H1 (cell line): ENCODE data around the gene NSUN6. TPM values are rescaled to one million over a fixed set of nuclear protein-coding genes. Genes with fewer than 3 reads are reported as not detected.
A peak's percentile ranks its signal among the peaks of the same experiment; 100 is the strongest.

Experiments
- CTCF ChIA-PET: fragments of 300-600 bp; sonication (Branson Sonifier 250); formaldehyde crosslinking; loops from one replicate; lab custom pipeline; 2021; ENCODE audit not compliant: partially characterized antibody; lab: Charles Lee
- POLR2A ChIA-PET: fragments of 300-600 bp; sonication (Branson Sonifier 250); formaldehyde crosslinking; loops from one replicate; lab custom pipeline; 2021; ENCODE audit warnings: inconsistent platforms; ENCODE audit not compliant: partially characterized antibody; lab: Charles Lee
- DNase-seq, 2 experiments: peaks; one replicate each; pipeline versions ENCODE4 v3.0.0 to v3.0.0-alpha.2; 2010 to 2022; ENCODE audit warnings: low spot score in 2 of 2, low read depth in 1 of 2, mixed read lengths in 1 of 2
- FAIRE-seq: peaks from 2 replicates; lab custom pipeline; 2011; peaks lifted over from hg19 to GRCh38; lab: Jason Lieb, UNC
- H2AFZ ChIP-seq: 2 replicates; pipeline ENCODE4 v1.8.1; 2012; ENCODE audit warnings: low read length, inconsistent platforms
- H2AK5ac ChIP-seq: 2 replicates; pipeline ENCODE4 v1.6.1; 2013; ENCODE audit warnings: low read depth, low read length
- H2BK120ac ChIP-seq: replicated peaks from 2 replicates; pipeline ENCODE3; 2013; ENCODE audit warnings: low read depth, low read length, inconsistent platforms
- H2BK12ac ChIP-seq: 2 replicates; pipeline ENCODE4 v1.6.1; 2013; ENCODE audit warnings: low read depth, low read length
- H2BK15ac ChIP-seq: 2 replicates; pipeline ENCODE4 v1.6.1; 2013; ENCODE audit warnings: low read length
- H2BK20ac ChIP-seq: 2 replicates; pipeline ENCODE4 v1.6.1; 2013; ENCODE audit warnings: low read length
- H2BK5ac ChIP-seq: 2 replicates; pipeline ENCODE4 v1.6.1; 2013; ENCODE audit warnings: low read depth, low read length
- H3K14ac ChIP-seq: 2 replicates; pipeline ENCODE4 v1.6.1; 2013; ENCODE audit warnings: inconsistent platforms; ENCODE audit not compliant: insufficient read length
- H3K18ac ChIP-seq: 2 replicates; pipeline ENCODE4 v1.6.1; 2013; ENCODE audit warnings: low read length; ENCODE audit errors: extremely low read depth
- H3K23ac ChIP-seq: 2 replicates; pipeline ENCODE4 v1.6.1; 2013; ENCODE audit warnings: inconsistent platforms; ENCODE audit not compliant: insufficient read length
- H3K23me2 ChIP-seq: 2 replicates; pipeline ENCODE4 v1.6.1; 2013; ENCODE audit warnings: low read depth, low read length
- H3K27ac ChIP-seq: 2 replicates; pipeline ENCODE4 v1.6.1; 2011; ENCODE audit warnings: low read depth, low read length, inconsistent platforms
- H3K27me3 ChIP-seq, 4 experiments: replicated peaks in 1 of 4; 1 replicate in 1 of 4; 2 replicates in 3 of 4; pipeline versions ENCODE4 v1.6.1 to v1.8.1; 2011 to 2013; ENCODE audit warnings: low read length in 3 of 4, mild to moderate bottlenecking in 3 of 4, inconsistent platforms in 2 of 4, mixed read lengths in 2 of 4, moderate library complexity in 1 of 4; ENCODE audit not compliant: control insufficient read depth in 3 of 4, insufficient read depth in 3 of 4; ENCODE audit errors: extremely low read depth in 1 of 4
- H3K36me3 ChIP-seq, 4 experiments: 2 replicates each; pipeline versions ENCODE4 v1.6.1 to v1.8.1; 2011 to 2013; ENCODE audit warnings: mild to moderate bottlenecking in 4 of 4, low read length in 3 of 4, moderate library complexity in 2 of 4, control low read depth in 1 of 4, inconsistent platforms in 1 of 4; ENCODE audit not compliant: insufficient read depth in 4 of 4, control insufficient read depth in 2 of 4
- H3K4ac ChIP-seq: replicated peaks from 2 replicates; pipeline ENCODE3; 2013; ENCODE audit warnings: low read length, low read depth, mixed read lengths, inconsistent platforms; ENCODE audit not compliant: insufficient read length
- H3K4me1 ChIP-seq, 4 experiments: replicated peaks in 1 of 4; 1 replicate in 1 of 4; 2 replicates in 3 of 4; pipeline versions ENCODE4 v1.6.1 to v1.8.1; 2011 to 2013; ENCODE audit warnings: low read length in 3 of 4, inconsistent platforms in 2 of 4, mixed read lengths in 1 of 4; ENCODE audit not compliant: insufficient read depth in 4 of 4, control insufficient read depth in 3 of 4
- H3K4me2 ChIP-seq, 2 experiments: 2 replicates each; pipeline versions ENCODE4 v1.6.1 to v1.8.1; 2011 to 2013; ENCODE audit warnings: low read depth in 2 of 2, low read length in 2 of 2, control low read depth in 1 of 2, inconsistent platforms in 1 of 2, mild to moderate bottlenecking in 1 of 2; ENCODE audit not compliant: insufficient read depth in 1 of 2
- H3K4me3 ChIP-seq, 4 experiments: fragments of 200-600, 300-600 bp in 1 of 4; sonication (generic), shearing (Covaris generic), sonication (Bioruptor Twin) in 1 of 4; 2 replicates each; pipeline versions ENCODE4 v1.5.1 to v1.8.1; 2011 to 2016; ENCODE audit warnings: low read length in 4 of 4, low read depth in 3 of 4, control low read depth in 2 of 4, inconsistent platforms in 2 of 4, mild to moderate bottlenecking in 2 of 4, mixed read lengths in 1 of 4, moderate library complexity in 1 of 4; ENCODE audit not compliant: insufficient read depth in 2 of 4; ENCODE audit errors: extremely low read depth in 1 of 4
- H3K56ac ChIP-seq: replicated peaks from 2 replicates; pipeline ENCODE3; 2013; ENCODE audit warnings: low read depth, mild to moderate bottlenecking, mixed read lengths, low read length, inconsistent platforms; ENCODE audit not compliant: insufficient read length
- H3K79me1 ChIP-seq: 2 replicates; pipeline ENCODE4 v1.6.1; 2013; ENCODE audit warnings: low read depth, low read length, control low read depth
- H3K79me2 ChIP-seq, 2 experiments: 2 replicates each; pipeline versions ENCODE4 v1.6.1 to v1.8.1; 2012 to 2013; ENCODE audit warnings: low read length in 2 of 2, mild to moderate bottlenecking in 2 of 2, inconsistent platforms in 1 of 2; ENCODE audit not compliant: insufficient read depth in 2 of 2, control insufficient read depth in 1 of 2
- H3K9ac ChIP-seq, 4 experiments: replicated peaks in 1 of 4; 1 replicate in 1 of 4; 2 replicates in 3 of 4; pipeline versions ENCODE4 v1.6.1 to v1.8.1; 2011 to 2013; ENCODE audit warnings: low read depth in 3 of 4, low read length in 3 of 4, control low read depth in 2 of 4, mild to moderate bottlenecking in 2 of 4, moderate library complexity in 2 of 4, inconsistent platforms in 1 of 4; ENCODE audit errors: extremely low read depth in 1 of 4
- H3K9me3 ChIP-seq, 2 experiments: 2 replicates each; pipeline versions ENCODE4 v1.6.1 to v1.8.1; 2012 to 2013; ENCODE audit warnings: mild to moderate bottlenecking in 2 of 2, moderate library complexity in 2 of 2, control low read depth in 1 of 2, inconsistent platforms in 1 of 2, low read depth in 1 of 2, low read length in 1 of 2, mixed read lengths in 1 of 2; ENCODE audit not compliant: insufficient read depth in 2 of 2
- H4K20me1 ChIP-seq, 2 experiments: replicated peaks in 1 of 2; 2 replicates each; pipeline versions ENCODE3 to v1.8.1; 2011 to 2013; ENCODE audit warnings: inconsistent platforms in 2 of 2, low read length in 2 of 2, mild to moderate bottlenecking in 1 of 2; ENCODE audit not compliant: insufficient read depth in 2 of 2, control insufficient read depth in 1 of 2
- H4K5ac ChIP-seq: 2 replicates; pipeline ENCODE4 v1.6.1; 2013; ENCODE audit warnings: low read length, low read depth, mixed read lengths, inconsistent platforms; ENCODE audit not compliant: insufficient read length
- H4K8ac ChIP-seq: 2 replicates; pipeline ENCODE4 v1.8.0; 2013; ENCODE audit warnings: mild to moderate bottlenecking, moderate library complexity, low read length, inconsistent platforms; ENCODE audit not compliant: insufficient read depth; ENCODE audit errors: extremely low read depth
- H4K91ac ChIP-seq: replicated peaks from 2 replicates; pipeline ENCODE3; 2013; ENCODE audit warnings: low read length, mixed read lengths, inconsistent platforms; ENCODE audit not compliant: insufficient read length
- CHD2 ChIP-seq: IDR thresholded peaks from 2 replicates; pipeline ENCODE4 v1.6.1; 2012; ENCODE audit warnings: low read length, improper control_type of control experiment
- KDM1A ChIP-seq: fragments of 200-600, 300-600 bp; sonication (generic); IDR thresholded peaks from 2 replicates; pipeline ENCODE4 v1.7.1; 2016; ENCODE audit warnings: mild to moderate bottlenecking, low read length, borderline replicate concordance
- SIX5 ChIP-seq: IDR thresholded peaks from 2 replicates; pipeline ENCODE4 v1.6.1; 2011; ENCODE audit warnings: mild to moderate bottlenecking, low read depth, low read length
- WGBS, 2 experiments: shearing (Covaris generic) in 1 of 2; methylation state at CpG; one replicate each; pipeline versions ENCODE4 v1.1.6 to v1.1.7; 2013 to 2015; ENCODE audit warnings: low lambda C conversion rate in 2 of 2, mixed read lengths in 2 of 2, inconsistent platforms in 1 of 2, low coverage in 1 of 2, missing lambda C conversion rate in 1 of 2; ENCODE audit not compliant: insufficient replicate concordance in 2 of 2, insufficient coverage in 1 of 2, insufficient read length in 1 of 2; ENCODE audit errors: extremely low coverage in 1 of 2, missing lambda C conversion rate in 1 of 2; 5-methylcytosine and 5-hydroxymethylcytosine counted together
- polyA plus RNA-seq, 7 experiments: library from polyadenylated mRNA; depleted of rRNA in 3 of 7; stranded (reverse) in 5 of 7; unstranded in 2 of 7; fragments of >200 nt in 5 of 7; fragments of 200-250 nt in 2 of 7; gene quantifications; 1 replicate in 5 of 7; 2 replicates in 1 of 7; 4 replicates in 1 of 7; pipeline versions ENCODE4 v1.2.1 to v1.2.3, GENCODE V29; 2011 to 2013; ENCODE audit warnings: missing spikeins in 2 of 7, mixed read lengths in 2 of 7
- total RNA-seq: library from RNA; stranded (reverse); fragmentation: NEBNext Ultra II Directional; extraction: Animal tissue kit (Norgen Biotek cat#: 25700); gene quantifications from 2 replicates; pipeline ENCODE4 v1.2.1, GENCODE V29; 2021

NSUN6 gene
- total and polyA plus RNA-seq, 2 of the 8 experiments (the other 6 are each of a cell fraction or from before 2014, with no cell fraction given): 5.9 to 14.4 TPM

DNA sequence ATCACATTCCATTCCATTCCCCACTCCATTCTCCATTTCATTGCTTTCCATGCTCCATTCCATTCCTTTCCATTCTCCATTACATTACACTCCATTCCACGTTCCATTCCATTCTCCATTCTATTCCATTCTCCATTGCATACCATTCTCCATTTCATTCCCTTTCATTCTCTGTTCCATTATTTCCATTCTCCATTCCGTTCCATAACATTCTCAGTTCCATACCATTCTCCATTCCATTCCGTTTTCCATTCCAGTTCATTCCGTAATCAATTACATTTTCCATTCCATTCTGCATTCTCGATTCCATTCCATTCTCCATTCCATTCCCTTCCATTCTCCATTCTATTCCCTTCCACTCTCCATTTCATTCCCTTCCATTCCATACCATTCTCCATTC, 86.4 kb downstream of the NSUN6 start:
- CTCF ChIA-PET: no interaction called here
- Histone ChIP-seq H2BK20ac (no peak overlapping the region), H3K79me1 (no peaks in the 10 kb centered on the region), H3K27me3 (no peaks in the 10 kb centered on the region), H3K9me3 (peaks cover 0 to 84% of the 10 kb centered on the region in 2 experiments; a peak in 3 of 4 replicates), H3K27ac (no peak overlapping the region), H3K14ac (no peak overlapping the region), H3K4ac (no peak overlapping the region), H3K4me1 (no peaks in the 10 kb centered on the region), H3K4me2 (no peak overlapping the region), H4K8ac (no peak overlapping the region), H3K4me3 (no peak overlapping the region), H2BK15ac (no peak overlapping the region), H3K56ac (no peak overlapping the region), H4K5ac (no peak overlapping the region), H3K9ac (no peak overlapping the region), H2BK120ac (no peak overlapping the region), H3K79me2 (no peaks in the 10 kb centered on the region), H4K20me1 (no peaks in the 10 kb centered on the region), H2AFZ (no peak overlapping the region), H3K18ac (no peak overlapping the region), H2BK5ac (no peak overlapping the region), H2BK12ac (peak overlapping the region; percentile 14; the same call in 1 of the 2 replicates), H4K91ac (no peak overlapping the region), H3K23ac (no peak overlapping the region), H3K36me3 (peaks cover 0 to 7% (median 0%) of the 10 kb centered on the region in 4 experiments; a peak in 2 of 8 replicates), H2AK5ac (no peak overlapping the region; the same call in 1 of the 2 replicates), H3K23me2 (peaks cover 73% of the 10 kb centered on the region; the same call in 1 of the 2 replicates)
- DNase-seq (no peak), FAIRE-seq (no peak)
- WGBS, 2 experiments: 97 to 100% methylated on average over 5 of the region's 5 CpGs
- TF ChIP-seq SIX5 (no peak), KDM1A (no peak), CHD2 (no peak)
- POLR2A ChIA-PET: no interaction called here
